Gastroesophageal sphincter (tissue), 4 donors: Measurements from ENCODE around the gene GNAO1. TPM values are rescaled to one million over a fixed set of nuclear protein-coding genes. Genes with fewer than 3 reads are reported as not detected.
A peak's percentile ranks its signal among the peaks of the same experiment; 100 is the strongest.

Experiments
- ATAC-seq: fragments of 150-250 bp; one replicate; pipeline ENCODE4 v1.9.1; 2016; ENCODE audit warnings: mild to moderate bottlenecking, moderate library complexity
- H3K27ac ChIP-seq, 4 donors: fragments of 200-600 bp; sonication (generic) in 3 of 4; 1 replicate in 3 of 4; 2 replicates in 1 of 4; pipeline ENCODE4 v1.5.1; 2016 to 2019
- H3K27me3 ChIP-seq: fragments of 200-600 bp; sonication (generic); one replicate; pipeline ENCODE4 v1.5.1; 2019
- H3K36me3 ChIP-seq, 2 donors: fragments of 200-600 bp; sonication (generic); one replicate each; pipeline ENCODE4 v1.5.1; 2019; ENCODE audit warnings: control low read depth in 1 of 2
- H3K4me1 ChIP-seq, 3 donors: fragments of 200-600 bp; sonication (generic); 1 replicate in 2 of 3; 2 replicates in 1 of 3; pipeline ENCODE4 v1.5.1; 2016 to 2019; ENCODE audit warnings: control low read depth in 2 of 3
- H3K4me3 ChIP-seq, 2 donors: fragments of 200-600 bp; sonication (generic); one replicate each; pipeline ENCODE4 v1.5.1; 2019; ENCODE audit warnings: mild to moderate bottlenecking in 1 of 2, moderate library complexity in 1 of 2
- H3K9me3 ChIP-seq, 3 donors: fragments of 200-600 bp; sonication (generic); one replicate each; pipeline ENCODE4 v1.5.1; 2017 to 2019; ENCODE audit warnings: control low read depth in 2 of 3
- EP300 ChIP-seq: sonication (generic); formaldehyde crosslinking; IDR thresholded peaks from one replicate; pipeline ENCODE4 v1.6.1; 2017; ENCODE audit warnings: antibody characterized with exemption, mild to moderate bottlenecking
- POLR2A ChIP-seq, 2 donors: fragments of 450-650 bp; IDR thresholded peaks; one replicate each; pipeline ENCODE4 v1.6.1; 2017; ENCODE audit warnings: antibody characterized with exemption in 2 of 2, mild to moderate bottlenecking in 2 of 2, moderate library complexity in 1 of 2
- POLR2AphosphoS5 ChIP-seq: sonication (generic); formaldehyde crosslinking; IDR thresholded peaks from one replicate; pipeline ENCODE4 v1.6.1; 2017; ENCODE audit warnings: antibody characterized with exemption
- WGBS, 2 donors: methylation state at CpG; one replicate each; pipeline ENCODE4 v1.1.5; 2018; ENCODE audit warnings: low coverage in 1 of 2; 5-methylcytosine and 5-hydroxymethylcytosine counted together
- total RNA-seq, 4 donors: library from RNA; depleted of rRNA; stranded (reverse); fragments of >200 nt; gene quantifications; one replicate each; pipeline ENCODE4 v1.1.0, GENCODE V29; 2016
- TF ChIP-seq, protein P1 (sequence below), 4 experiments: fragments of 200-600 bp in 2 of 4; fragments of 450-650 bp in 2 of 4; sonication (generic) in 1 of 4; IDR thresholded peaks; one replicate each; pipeline ENCODE4 v1.5.1; 2017 to 2019; ENCODE audit warnings: antibody characterized with exemption in 4 of 4, mild to moderate bottlenecking in 2 of 4, moderate library complexity in 2 of 4

The GNAO1 gene
- total RNA-seq, 4 donors from 2014 or later = 3.4 to 21.0 (median 11.0) TPM

GRCh38 chr16:56330476-56330875 is 139.2 kb downstream of the GNAO1 start:
- ATAC-seq = no peak
- Histone ChIP-seq H3K4me3 (no peak overlapping the region), H3K4me1 (no peaks in the 10 kb centered on the region), H3K9me3 (no peaks in the 10 kb centered on the region), H3K27me3 (no peaks in the 10 kb centered on the region), H3K27ac (no peak overlapping the region), H3K36me3 (peaks cover 0 to 22% of the 10 kb centered on the region in 2 donors)
- 77 to 79% methylated on average over 4 of the region's 4 CpGs for WGBS, 2 donors
- TF ChIP-seq, protein P1, sequence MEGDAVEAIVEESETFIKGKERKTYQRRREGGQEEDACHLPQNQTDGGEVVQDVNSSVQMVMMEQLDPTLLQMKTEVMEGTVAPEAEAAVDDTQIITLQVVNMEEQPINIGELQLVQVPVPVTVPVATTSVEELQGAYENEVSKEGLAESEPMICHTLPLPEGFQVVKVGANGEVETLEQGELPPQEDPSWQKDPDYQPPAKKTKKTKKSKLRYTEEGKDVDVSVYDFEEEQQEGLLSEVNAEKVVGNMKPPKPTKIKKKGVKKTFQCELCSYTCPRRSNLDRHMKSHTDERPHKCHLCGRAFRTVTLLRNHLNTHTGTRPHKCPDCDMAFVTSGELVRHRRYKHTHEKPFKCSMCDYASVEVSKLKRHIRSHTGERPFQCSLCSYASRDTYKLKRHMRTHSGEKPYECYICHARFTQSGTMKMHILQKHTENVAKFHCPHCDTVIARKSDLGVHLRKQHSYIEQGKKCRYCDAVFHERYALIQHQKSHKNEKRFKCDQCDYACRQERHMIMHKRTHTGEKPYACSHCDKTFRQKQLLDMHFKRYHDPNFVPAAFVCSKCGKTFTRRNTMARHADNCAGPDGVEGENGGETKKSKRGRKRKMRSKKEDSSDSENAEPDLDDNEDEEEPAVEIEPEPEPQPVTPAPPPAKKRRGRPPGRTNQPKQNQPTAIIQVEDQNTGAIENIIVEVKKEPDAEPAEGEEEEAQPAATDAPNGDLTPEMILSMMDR (IDR thresholded peaks at IDR 0.05) = no peak

DNA sequence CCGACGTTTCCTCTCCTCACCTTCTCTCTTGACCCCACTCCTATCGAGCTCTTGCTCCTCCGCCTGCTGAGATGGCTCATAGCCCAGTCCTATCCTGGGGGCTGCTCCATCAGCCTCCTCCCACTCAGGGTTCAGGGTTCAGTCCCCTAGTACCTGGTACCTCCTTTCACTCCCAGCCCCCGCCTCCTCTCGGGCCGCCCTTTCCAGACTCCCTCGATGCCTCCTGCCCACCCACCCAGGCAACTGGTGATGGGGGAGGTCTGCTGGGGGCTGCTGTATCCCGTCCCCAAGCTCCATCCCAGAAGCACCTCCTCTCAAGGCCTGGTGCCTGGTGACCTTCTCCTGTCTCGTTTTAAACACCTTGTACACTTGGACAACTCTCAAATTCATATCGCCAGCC is 140.1 kb downstream of the GNAO1 start:
- TF ChIP-seq EP300 = no peak
- TF ChIP-seq POLR2A (IDR thresholded peaks at IDR 0.05) = no peak
- TF ChIP-seq, protein P1 (IDR thresholded peaks at IDR 0.05) = no peak
- no peak for TF ChIP-seq POLR2AphosphoS5
- 75% methylated on average over 8 of the region's 11 CpGs; no CpG with 5 or more reads in 1 of the 2 donors for WGBS, 2 donors
- Histone ChIP-seq H3K27me3 (no peaks in the 10 kb centered on the region), H3K4me3 (no peak overlapping the region), H3K27ac (no peak overlapping the region), H3K4me1 (no peaks in the 10 kb centered on the region), H3K9me3 (no peaks in the 10 kb centered on the region), H3K36me3 (peaks cover 0 to 23% of the 10 kb centered on the region in 2 donors)
- ATAC-seq = no peak

DNA sequence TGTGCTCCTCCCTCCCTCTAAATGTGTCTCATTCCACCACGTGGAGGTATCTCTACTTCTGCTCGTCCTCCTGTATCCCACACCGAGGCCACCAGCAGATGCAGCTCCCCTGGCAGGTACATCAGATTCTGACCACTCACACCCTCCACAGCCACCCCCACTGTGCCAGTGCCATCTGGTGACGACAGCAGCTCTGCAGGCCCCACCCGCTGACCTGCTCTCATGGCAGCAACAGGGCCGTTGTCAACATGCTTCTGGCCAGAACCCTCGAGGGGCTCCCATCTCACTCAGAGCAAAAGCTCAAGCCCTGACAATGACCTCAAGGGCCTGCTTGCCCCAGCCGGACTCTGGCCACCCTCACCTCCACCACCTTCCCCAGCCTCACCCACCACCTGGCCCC is 140.6 kb downstream of the GNAO1 start:
- Histone ChIP-seq H3K4me3 (no peak overlapping the region), H3K9me3 (no peaks in the 10 kb centered on the region), H3K4me1 (no peaks in the 10 kb centered on the region), H3K27me3 (no peaks in the 10 kb centered on the region), H3K27ac (no peak overlapping the region), H3K36me3 (peaks cover 0 to 23% of the 10 kb centered on the region in 2 donors)
- ATAC-seq = no peak
- 72 to 84% methylated on average over 2 to 6 of the region's 8 CpGs for WGBS, 2 donors
- TF ChIP-seq, protein P1 (IDR thresholded peaks at IDR 0.05) = no peak
- TF ChIP-seq POLR2A (IDR thresholded peaks at IDR 0.05) (no peak), POLR2AphosphoS5 (no peak), EP300 (no peak)

GRCh38 chr16:56332464-56333079 is 141.3 kb downstream of the GNAO1 start:
- Histone ChIP-seq H3K27me3 (no peaks in the 10 kb centered on the region), H3K9me3 (no peaks in the 10 kb centered on the region), H3K4me1 (no peaks in the 10 kb centered on the region), H3K4me3 (no peak overlapping the region), H3K36me3 (peaks cover 0 to 23% of the 10 kb centered on the region in 2 donors), H3K27ac (no peak overlapping the region)
- TF ChIP-seq, protein P1 (IDR thresholded peaks at IDR 0.05) = peak in 2 of 4 experiments; percentile 26 to 29
- TF ChIP-seq POLR2AphosphoS5 (no peak), EP300 (no peak), POLR2A (IDR thresholded peaks at IDR 0.05) (no peak)
- WGBS, 2 donors = 50 to 52% methylated on average over 7 of the region's 16 CpGs
- ATAC-seq = no peak

DNA sequence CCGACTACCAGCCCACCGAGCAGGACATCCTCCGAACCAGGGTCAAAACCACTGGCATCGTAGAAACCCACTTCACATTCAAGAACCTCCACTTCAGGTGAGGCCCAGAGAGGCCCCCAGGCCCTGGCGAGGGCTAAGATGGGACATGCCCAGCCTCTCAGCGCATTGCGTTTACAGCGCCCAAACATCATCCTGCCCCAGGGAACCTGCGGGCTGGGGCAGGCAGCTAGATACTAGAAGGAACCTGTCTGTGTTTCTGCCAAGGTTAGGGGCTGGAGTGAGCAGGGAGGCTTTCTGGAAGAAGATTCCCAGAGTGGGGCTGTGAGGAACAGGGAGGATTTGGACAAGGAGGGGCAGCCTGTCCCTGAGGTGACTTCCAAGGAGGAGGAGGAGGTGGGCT is 143.5 kb downstream of the GNAO1 start:
- no peak overlapping the region for H3K4me3 ChIP-seq
- peaks cover 0 to 27% of the 10 kb centered on the region in 2 donors for H3K36me3 ChIP-seq
- no peak for TF ChIP-seq POLR2A (IDR thresholded peaks at IDR 0.05)
- no peak for TF ChIP-seq EP300
- TF ChIP-seq POLR2AphosphoS5 = no peak
- H3K4me1 ChIP-seq = no peaks in the 10 kb centered on the region
- ATAC-seq = no peak
- WGBS, 2 donors = no CpG with 5 or more reads among the region's 9 CpGs
- no peaks in the 10 kb centered on the region for H3K27me3 ChIP-seq
- H3K27ac ChIP-seq = no peak overlapping the region
- no peaks in the 10 kb centered on the region for H3K9me3 ChIP-seq
